HAP-1 (cell line): ENCODE data around the gene MAPRE2.

Source experiments
- DNase-seq, 2 experiments: peaks; one replicate each; pipeline ENCODE4 v3.0.0-alpha.2; 2016 to 2020; ENCODE audit warnings: low spot score in 2 of 2
- H3K27me3 ChIP-seq: fragments of 250-450 bp; sonication (Bioruptor Pico); 2 replicates; pipeline ENCODE4 v1.5.1; 2020; ENCODE audit warnings: low read depth, mild to moderate bottlenecking, moderate library complexity
- H3K36me3 ChIP-seq: fragments of 250-450 bp; sonication (Bioruptor Pico); replicated peaks from 2 replicates; pipeline ENCODE4 v1.5.1; 2020; ENCODE audit warnings: mild to moderate bottlenecking
- H3K4me1 ChIP-seq: fragments of 250-450 bp; sonication (Bioruptor Pico); 2 replicates; pipeline ENCODE4 v1.5.1; 2020; ENCODE audit warnings: mild to moderate bottlenecking
- H3K4me3 ChIP-seq: fragments of 250-450 bp; sonication (Bioruptor Pico); 2 replicates; pipeline ENCODE4 v1.5.1; 2020; ENCODE audit warnings: mild to moderate bottlenecking, moderate library complexity
- H3K9me3 ChIP-seq: fragments of 250-450 bp; sonication (Bioruptor Pico); 2 replicates; pipeline ENCODE4 v1.5.1; 2020; ENCODE audit warnings: mild to moderate bottlenecking, moderate library complexity
- in situ Hi-C: fragments of 300-500 bp; cut with MboI; formaldehyde crosslinking; loops from 3 replicates; pipeline ENCODE4 v1.14.3; 2020; ENCODE audit warnings: low sequenced_read_pairs, inconsistent platforms, mixed read lengths

The MAPRE2 gene

GRCh38 chr18:35080058-35080457 is 38.8 kb downstream of the MAPRE2 start:
- Histone ChIP-seq H3K9me3 (no peaks in the 10 kb centered on the region), H3K4me3 (no peak overlapping the region), H3K36me3 (no peaks in the 10 kb centered on the region), H3K4me1 (peaks cover 8% of the 10 kb centered on the region), H3K27me3 (no peaks in the 10 kb centered on the region)
- in situ Hi-C loops = no loop called here
- DNase-seq = no peak

- Histone ChIP-seq H3K4me3 (no peak overlapping the region), H3K4me1 (no peaks in the 10 kb centered on the region), H3K9me3 (no peaks in the 10 kb centered on the region), H3K36me3 (no peaks in the 10 kb centered on the region), H3K27me3 (no peaks in the 10 kb centered on the region)
- no peak for DNase-seq
- in situ Hi-C loops = no loop called here
Observed at GRCh38 chr18:35083174-35083712, 42.0 kb downstream of the MAPRE2 start.

- DNase-seq = no peak
- in situ Hi-C loops = no loop called here
- Histone ChIP-seq H3K27me3 (no peaks in the 10 kb centered on the region), H3K4me1 (no peaks in the 10 kb centered on the region; the same call in 1 of the 2 replicates), H3K36me3 (no peaks in the 10 kb centered on the region), H3K9me3 (no peaks in the 10 kb centered on the region), H3K4me3 (no peak overlapping the region)
Observed at GRCh38 chr18:35084494-35085449, 43.6 kb downstream of the MAPRE2 start.

GRCh38 chr18:35085450-35086380 is 44.5 kb downstream of the MAPRE2 start:
- no peak for DNase-seq
- Histone ChIP-seq H3K27me3 (no peaks in the 10 kb centered on the region), H3K9me3 (no peaks in the 10 kb centered on the region), H3K36me3 (no peaks in the 10 kb centered on the region), H3K4me3 (no peak overlapping the region), H3K4me1 (no peaks in the 10 kb centered on the region; the same call in 1 of the 2 replicates)
- in situ Hi-C loops = no loop called here

GRCh38 chr18:35086704-35087103 is 45.5 kb downstream of the MAPRE2 start:
- no peak overlapping the region for H3K4me3 ChIP-seq
- no peak for DNase-seq
- no peaks in the 10 kb centered on the region for H3K27me3 ChIP-seq
- in situ Hi-C loops = no loop called here
- H3K4me1 ChIP-seq = no peaks in the 10 kb centered on the region; the same call in 1 of the 2 replicates
- H3K36me3 ChIP-seq = no peaks in the 10 kb centered on the region
- no peaks in the 10 kb centered on the region for H3K9me3 ChIP-seq

- in situ Hi-C loops = no loop called here
- no peaks in the 10 kb centered on the region for H3K36me3 ChIP-seq
- no peaks in the 10 kb centered on the region for H3K9me3 ChIP-seq
- no peaks in the 10 kb centered on the region for H3K27me3 ChIP-seq
- no peak for DNase-seq
- no peak overlapping the region for H3K4me3 ChIP-seq
- no peaks in the 10 kb centered on the region; the same call in 1 of the 2 replicates for H3K4me1 ChIP-seq
Observed at GRCh38 chr18:35087726-35088125, 46.5 kb downstream of the MAPRE2 start.

- Histone ChIP-seq H3K36me3 (no peaks in the 10 kb centered on the region), H3K4me1 (no peaks in the 10 kb centered on the region; the same call in 1 of the 2 replicates), H3K4me3 (no peak overlapping the region), H3K27me3 (no peaks in the 10 kb centered on the region), H3K9me3 (no peaks in the 10 kb centered on the region)
- no peak for DNase-seq
- in situ Hi-C loops = no loop called here
Observed at GRCh38 chr18:35088921-35089320, 47.7 kb downstream of the MAPRE2 start.

- no peaks in the 10 kb centered on the region for H3K36me3 ChIP-seq
- no peaks in the 10 kb centered on the region for H3K27me3 ChIP-seq
- in situ Hi-C loops = no loop called here
- H3K4me3 ChIP-seq = no peak overlapping the region
- H3K4me1 ChIP-seq = no peaks in the 10 kb centered on the region; the same call in 1 of the 2 replicates
- H3K9me3 ChIP-seq = no peaks in the 10 kb centered on the region
- no peak for DNase-seq
Observed at GRCh38 chr18:35089382-35089781, 48.2 kb downstream of the MAPRE2 start.

GRCh38 chr18:35089891-35090550 is 48.8 kb downstream of the MAPRE2 start:
- Histone ChIP-seq H3K27me3 (no peaks in the 10 kb centered on the region), H3K4me1 (no peaks in the 10 kb centered on the region; the same call in 1 of the 2 replicates), H3K36me3 (no peaks in the 10 kb centered on the region), H3K9me3 (no peaks in the 10 kb centered on the region), H3K4me3 (no peak overlapping the region)
- peak; percentile 23 to 34 for DNase-seq
- in situ Hi-C loops = no loop called here

- in situ Hi-C loops = no loop called here
- DNase-seq = no peak
Observed at GRCh38 chr18:35091841-35092240, 50.6 kb downstream of the MAPRE2 start.

GRCh38 chr18:35095983-35096676 is 54.9 kb downstream of the MAPRE2 start:
- Histone ChIP-seq H3K36me3 (no peaks in the 10 kb centered on the region), H3K4me1 (no peaks in the 10 kb centered on the region), H3K4me3 (no peak overlapping the region), H3K27me3 (no peaks in the 10 kb centered on the region), H3K9me3 (no peaks in the 10 kb centered on the region)
- in situ Hi-C loops = no loop called here
- DNase-seq = no peak

More at GRCh38 chr18:35091841-35092240, 50.6 kb downstream of the MAPRE2 start:
- Histone ChIP-seq H3K36me3 (no peaks in the 10 kb centered on the region), H3K4me1 (no peaks in the 10 kb centered on the region; the same call in 1 of the 2 replicates), H3K9me3 (no peaks in the 10 kb centered on the region), H3K4me3 (no peak overlapping the region), H3K27me3 (no peaks in the 10 kb centered on the region)

GRCh38 chr18:35096677-35097011 is 55.4 kb downstream of the MAPRE2 start:
- DNase-seq = no peak
- Histone ChIP-seq H3K36me3 (no peaks in the 10 kb centered on the region), H3K9me3 (no peaks in the 10 kb centered on the region), H3K4me1 (no peaks in the 10 kb centered on the region), H3K4me3 (no peak overlapping the region), H3K27me3 (no peaks in the 10 kb centered on the region)
- in situ Hi-C loops = no loop called here

GRCh38 chr18:35097195-35097594 is 56.0 kb downstream of the MAPRE2 start:
- H3K27me3 ChIP-seq = no peaks in the 10 kb centered on the region
- in situ Hi-C loops = no loop called here

More at GRCh38 chr18:35097195-35097594, 56.0 kb downstream of the MAPRE2 start:
- Histone ChIP-seq H3K9me3 (no peaks in the 10 kb centered on the region), H3K36me3 (no peaks in the 10 kb centered on the region; the same call in 1 of the 2 replicates), H3K4me3 (no peak overlapping the region), H3K4me1 (no peaks in the 10 kb centered on the region)
- no peak for DNase-seq
